ENCODE results near the gene IFT25.

IFT25 gene

GRCh38 chr1:53889304-53890298 is 55.9 kb downstream of the IFT25 start, which contains the start of gene YIPF1 (continued):
- no peak for TF ChIP-seq ZNF555 (tag by site-specific recombination; conservative IDR thresholded peaks at IDR 0.05)
- peak; percentile 50; the same call in 1 of the 2 replicates for TF ChIP-seq ZNF561 (tag by site-specific recombination; IDR thresholded peaks at IDR 0.05; ENCODE audit: borderline replicate concordance)
- peak; percentile 80 for TF ChIP-seq GLIS2 (tag by site-specific recombination; IDR thresholded peaks at IDR 0.05)
- TF ChIP-seq ZNF341 (tag by site-specific recombination; IDR thresholded peaks at IDR 0.05; ENCODE audit: low read depth): 0 out of 2 replicates have a peak, but pooled peaks have one; percentile 40
- no peak for TF ChIP-seq ZNF211 (tag by site-specific recombination; IDR thresholded peaks at IDR 0.05; ENCODE audit: low read depth)
- TF ChIP-seq KLF8 (tag by site-specific recombination; IDR thresholded peaks at IDR 0.05): peak; percentile 50; the same call in 1 of the 2 replicates
- TF ChIP-seq ZNF121 (tag by site-specific recombination; IDR thresholded peaks at IDR 0.05): 0 out of 2 replicates have a peak, but pooled peaks have one; percentile 10
- no peak for TF ChIP-seq ZNF37A (tag by site-specific recombination; IDR thresholded peaks at IDR 0.05)
- 0 out of 2 replicates have a peak, but pooled peaks have one; percentile 21 for TF ChIP-seq MYNN (tag by site-specific recombination; IDR thresholded peaks at IDR 0.05; ENCODE audit: borderline replicate concordance)
- TF ChIP-seq EGR2 (tag by site-specific recombination; IDR thresholded peaks at IDR 0.05; ENCODE audit: low read depth): no peak
- peak; percentile 85 for TF ChIP-seq ZEB2 (tag by site-specific recombination; IDR thresholded peaks at IDR 0.05)
- no peak for TF ChIP-seq MEIS1 (CRISPR knock-in tag; IDR thresholded peaks at IDR 0.05; ENCODE audit: borderline replicate concordance)
- TF ChIP-seq ZNF221 (tag by site-specific recombination; IDR thresholded peaks at IDR 0.05; ENCODE audit: borderline replicate concordance): no peak
- TF ChIP-seq ZNF184 (tag by site-specific recombination; IDR thresholded peaks at IDR 0.05): no peak
- 0 out of 2 replicates have a peak, but pooled peaks have one; percentile 21 for TF ChIP-seq ZNF76 (tag by site-specific recombination; IDR thresholded peaks at IDR 0.05; ENCODE audit: borderline replicate concordance, low read depth)
- TF ChIP-seq SP2 (tag by site-specific recombination; IDR thresholded peaks at IDR 0.05): peak; percentile 83
- TF ChIP-seq ZNF146 (tag by site-specific recombination; IDR thresholded peaks at IDR 0.05): peak; percentile 43; the same call in 1 of the 2 replicates
- TF ChIP-seq ZNF394 (tag by site-specific recombination; IDR thresholded peaks at IDR 0.05; ENCODE audit: borderline replicate concordance): peak; percentile 41; the same call in 1 of the 2 replicates
- TF ChIP-seq ZNF830 (tag by site-specific recombination; IDR thresholded peaks at IDR 0.05; ENCODE audit: low read depth): no peak
- no peak for TF ChIP-seq ZNF398 (tag by site-specific recombination; IDR thresholded peaks at IDR 0.05)
- TF ChIP-seq WT1 (tag by site-specific recombination; IDR thresholded peaks at IDR 0.05): 0 out of 2 replicates have a peak, but pooled peaks have one; percentile 28
- no peak for TF ChIP-seq ZNF157 (tag by site-specific recombination; IDR thresholded peaks at IDR 0.05)
- TF ChIP-seq ZBTB20 (tag by site-specific recombination; IDR thresholded peaks at IDR 0.05): peak; percentile 58; the same call in 1 of the 2 replicates
- no peak for TF ChIP-seq ZNF16 (tag by site-specific recombination; IDR thresholded peaks at IDR 0.05; ENCODE audit: low read depth)
- no peak for TF ChIP-seq ZNF138 (tag by site-specific recombination; IDR thresholded peaks at IDR 0.05; ENCODE audit: borderline replicate concordance)
- TF ChIP-seq, protein P1, sequence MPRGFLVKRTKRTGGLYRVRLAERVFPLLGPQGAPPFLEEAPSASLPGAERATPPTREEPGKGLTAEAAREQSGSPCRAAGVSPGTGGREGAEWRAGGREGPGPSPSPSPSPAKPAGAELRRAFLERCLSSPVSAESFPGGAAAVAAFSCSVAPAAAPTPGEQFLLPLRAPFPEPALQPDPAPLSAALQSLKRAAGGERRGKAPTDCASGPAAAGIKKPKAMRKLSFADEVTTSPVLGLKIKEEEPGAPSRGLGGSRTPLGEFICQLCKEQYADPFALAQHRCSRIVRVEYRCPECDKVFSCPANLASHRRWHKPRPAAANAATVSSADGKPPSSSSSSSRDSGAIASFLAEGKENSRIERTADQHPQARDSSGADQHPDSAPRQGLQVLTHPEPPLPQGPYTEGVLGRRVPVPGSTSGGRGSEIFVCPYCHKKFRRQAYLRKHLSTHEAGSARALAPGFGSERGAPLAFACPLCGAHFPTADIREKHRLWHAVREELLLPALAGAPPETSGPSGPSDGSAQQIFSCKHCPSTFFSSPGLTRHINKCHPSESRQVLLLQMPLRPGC (tag by site-specific recombination; IDR thresholded peaks at IDR 0.05): 0 out of 2 replicates have a peak, but pooled peaks have one; percentile 10
- no peak for TF ChIP-seq ZNF658 (tag by site-specific recombination; IDR thresholded peaks at IDR 0.05)
- peak; percentile 83; the same call in 1 of the 2 replicates for TF ChIP-seq ZBTB48 (tag by site-specific recombination; IDR thresholded peaks at IDR 0.05)
- TF ChIP-seq ZNF843 (tag by site-specific recombination; IDR thresholded peaks at IDR 0.05): no peak
- TF ChIP-seq ZNF416 (tag by site-specific recombination; IDR thresholded peaks at IDR 0.05): no peak
- TF ChIP-seq GFI1B (tag by site-specific recombination; IDR thresholded peaks at IDR 0.05): 0 out of 2 replicates have a peak, but pooled peaks have one; percentile 21
- no peak for TF ChIP-seq SCRT2 (tag by site-specific recombination; IDR thresholded peaks at IDR 0.05)
- TF ChIP-seq, protein P2, sequence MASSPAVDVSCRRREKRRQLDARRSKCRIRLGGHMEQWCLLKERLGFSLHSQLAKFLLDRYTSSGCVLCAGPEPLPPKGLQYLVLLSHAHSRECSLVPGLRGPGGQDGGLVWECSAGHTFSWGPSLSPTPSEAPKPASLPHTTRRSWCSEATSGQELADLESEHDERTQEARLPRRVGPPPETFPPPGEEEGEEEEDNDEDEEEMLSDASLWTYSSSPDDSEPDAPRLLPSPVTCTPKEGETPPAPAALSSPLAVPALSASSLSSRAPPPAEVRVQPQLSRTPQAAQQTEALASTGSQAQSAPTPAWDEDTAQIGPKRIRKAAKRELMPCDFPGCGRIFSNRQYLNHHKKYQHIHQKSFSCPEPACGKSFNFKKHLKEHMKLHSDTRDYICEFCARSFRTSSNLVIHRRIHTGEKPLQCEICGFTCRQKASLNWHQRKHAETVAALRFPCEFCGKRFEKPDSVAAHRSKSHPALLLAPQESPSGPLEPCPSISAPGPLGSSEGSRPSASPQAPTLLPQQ (tag by site-specific recombination; IDR thresholded peaks at IDR 0.05): no peak
- TF ChIP-seq GLI4 (tag by site-specific recombination; IDR thresholded peaks at IDR 0.05): no peak
- no peak for TF ChIP-seq ZNF169 (tag by site-specific recombination; IDR thresholded peaks at IDR 0.05)

All from HEK293 (cell line).